ENCODE results near the gene NRXN3.
"Not testable (repeated sequence)": the region's sequence is repeated elsewhere in the genome, so short reads cannot be mapped to it uniquely, and the experiment has no call there.

- TF ChIP-seq NFRKB (IDR thresholded peaks at IDR 0.05); REST (IDR thresholded peaks at IDR 0.05; ENCODE audit: borderline replicate concordance in 1 of 2, low read depth in 1 of 2, low read length in 2 of 2); CTCF (CRISPR knock-in tag; IDR thresholded peaks at IDR 0.05); ZNF567 (CRISPR knock-in tag; IDR thresholded peaks at IDR 0.05; ENCODE audit: borderline replicate concordance); POLR2AphosphoS2 (IDR thresholded peaks at IDR 0.05; ENCODE audit: low read depth, low read length): not testable (repeated sequence)
- peak; percentile 78; the same call in 1 of the 2 replicates for TF ChIP-seq PCBP1 (IDR thresholded peaks at IDR 0.05; ENCODE audit: borderline replicate concordance, low read depth, low read length)
These were observed 849.7 kb downstream of the NRXN3 start for GRCh38 chr14:79019898-79020297.

Measured in HepG2 (cell line).